Raji (cell line): Measurements from ENCODE around the gene KCNAB1.
A peak's percentile ranks its signal among the peaks of the same experiment; 100 is the strongest.

Experiments
- POLR2A ChIP-seq: IDR thresholded peaks from 2 replicates; pipeline ENCODE4 v1.6.1; 2011; ENCODE audit warnings: low read depth, low read length, control low read depth; ENCODE audit not compliant: insufficient read depth

KCNAB1 gene

GRCh38 chr3:156536524-156537316, 416.3 kb downstream of the KCNAB1 start:
- TF ChIP-seq POLR2A = no peak

DNA sequence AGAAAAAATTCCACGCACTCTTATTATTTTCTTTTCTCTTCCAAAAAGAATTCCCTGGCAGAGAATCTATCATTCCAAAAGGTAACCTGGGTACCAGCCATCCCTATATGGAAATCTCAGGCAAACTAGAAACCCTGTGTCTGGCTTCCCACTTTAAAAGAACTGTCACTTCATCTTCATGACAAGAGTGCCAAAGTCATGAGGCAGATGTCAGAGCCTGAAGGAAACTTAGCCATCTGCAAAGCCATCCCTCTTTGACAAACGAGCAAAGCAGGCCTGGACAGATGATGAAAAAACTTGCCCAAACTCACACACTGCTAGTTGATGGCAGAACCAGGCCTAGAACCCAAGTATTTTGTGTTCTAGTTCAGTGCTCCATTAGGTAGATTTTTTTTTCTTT, 418.7 kb downstream of the KCNAB1 start:
- TF ChIP-seq POLR2A = no peak

- TF ChIP-seq POLR2A = no peak
Measured at GRCh38 chr3:156539802-156540201, 419.4 kb downstream of the KCNAB1 start.

DNA sequence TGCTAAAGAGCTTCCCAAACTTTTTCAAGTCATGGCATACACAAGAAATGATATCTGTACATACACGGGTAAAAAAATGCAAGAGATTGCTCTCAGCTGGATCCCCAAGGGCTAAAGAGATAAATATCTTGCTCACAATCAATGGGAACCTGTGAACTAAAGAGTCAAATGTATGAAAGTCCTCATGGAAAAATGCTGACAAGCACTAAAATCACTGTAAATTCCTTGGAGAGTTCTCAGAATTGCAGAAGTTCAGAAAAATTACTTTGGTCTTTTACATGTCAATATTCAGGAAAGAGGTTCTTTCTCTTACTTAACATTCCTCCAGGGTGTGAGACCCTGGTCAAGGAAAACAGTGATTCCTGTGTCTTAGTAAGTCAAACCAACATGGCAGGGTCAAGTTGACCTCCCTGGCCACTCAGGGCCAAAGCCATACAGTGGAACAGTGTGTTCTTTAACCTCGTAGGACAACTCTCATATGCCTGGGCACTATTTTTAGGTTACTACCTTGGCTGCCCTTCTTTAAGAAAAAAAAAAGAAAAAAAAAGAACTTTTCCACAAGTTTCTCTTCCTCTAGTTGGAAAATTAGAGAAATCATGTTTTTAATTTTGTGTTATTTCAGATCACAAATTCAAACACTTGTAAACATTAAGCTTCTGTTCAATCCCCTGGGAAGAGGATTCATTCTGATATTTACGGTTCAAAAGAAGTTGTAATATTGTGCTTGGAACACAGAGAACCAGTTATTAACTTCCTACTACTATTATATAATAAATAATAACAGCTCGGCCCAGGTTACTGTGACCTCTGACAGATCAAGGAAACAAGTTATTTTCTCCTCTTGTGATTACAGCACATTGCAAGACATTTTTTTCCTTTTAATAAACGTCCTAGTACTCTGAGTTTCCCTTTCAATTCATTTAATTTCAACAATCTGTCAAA, 422.0 kb downstream of the KCNAB1 start:
- no peak for TF ChIP-seq POLR2A

DNA sequence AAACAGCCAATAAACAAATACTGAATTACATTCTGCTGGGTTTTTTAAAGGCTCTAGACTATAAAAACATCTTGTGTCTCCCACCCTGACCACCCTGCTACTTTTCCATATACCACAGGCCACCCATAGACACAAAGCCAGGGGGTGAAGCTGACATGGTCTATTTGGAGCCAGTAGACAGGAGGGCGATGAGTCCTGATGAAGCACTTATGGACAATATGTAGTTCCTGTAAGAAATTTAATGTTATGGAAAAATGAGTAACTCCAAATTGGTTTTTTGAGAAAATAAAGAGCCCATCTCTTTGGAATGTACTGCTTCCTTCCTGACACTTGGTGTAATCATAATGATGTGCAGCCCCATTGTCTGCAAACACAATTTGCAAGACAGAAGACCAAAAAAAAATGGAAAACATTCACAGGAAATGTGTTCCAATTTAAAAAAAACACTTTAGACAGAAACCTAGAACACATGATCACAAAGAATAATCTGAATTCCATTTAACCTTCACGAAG, 422.7 kb downstream of the KCNAB1 start:
- TF ChIP-seq POLR2A = no peak

DNA sequence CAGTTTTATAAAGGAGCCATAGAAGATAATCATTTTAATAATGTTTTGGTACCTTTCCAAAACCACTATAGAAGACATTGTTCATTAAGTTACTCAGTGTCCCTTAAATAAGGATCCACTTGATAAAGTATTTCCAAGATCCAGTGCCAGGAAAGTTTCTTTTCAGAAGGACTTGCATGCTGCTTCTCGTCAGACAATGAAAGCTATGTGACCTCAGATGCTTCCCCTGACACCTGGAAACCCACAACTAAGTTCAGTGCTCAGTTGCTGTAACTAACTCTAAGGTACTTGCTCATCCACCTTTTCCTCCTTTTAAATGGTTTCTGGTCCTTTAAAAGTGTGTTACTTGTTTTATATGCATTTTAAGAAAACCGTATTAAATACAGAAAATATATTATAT, 427.3 kb downstream of the KCNAB1 start:
- TF ChIP-seq POLR2A = no peak

DNA sequence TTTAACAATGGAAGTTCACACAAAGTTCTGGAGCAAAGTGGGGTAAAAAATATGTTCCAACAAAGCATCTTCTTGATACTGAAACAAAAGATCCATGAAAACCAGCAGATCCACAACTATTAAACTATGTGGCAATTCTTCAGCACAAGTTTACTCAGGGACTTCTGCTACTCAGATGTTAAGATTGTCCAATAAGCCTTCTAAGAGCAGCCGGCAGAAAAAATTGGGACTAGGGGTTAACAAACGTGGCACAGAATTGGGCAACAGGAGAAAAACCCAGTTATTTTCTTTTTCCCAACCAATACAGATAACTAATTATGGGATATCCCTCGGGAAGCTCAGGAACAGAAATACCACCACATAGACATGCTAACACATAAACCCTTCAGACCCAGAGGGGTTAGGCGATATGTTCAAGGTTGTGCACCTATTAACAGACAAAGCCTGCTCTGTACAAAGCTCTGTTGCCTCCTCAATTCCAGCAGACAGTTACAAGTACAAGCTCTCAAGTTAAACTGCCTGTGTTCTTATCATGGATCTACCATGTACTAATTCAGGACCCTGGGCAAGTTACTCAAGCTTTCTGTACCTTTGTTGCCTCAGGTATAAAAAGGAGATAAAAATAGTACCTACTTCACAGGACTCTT, 427.8 kb downstream of the KCNAB1 start:
- no peak for TF ChIP-seq POLR2A

DNA sequence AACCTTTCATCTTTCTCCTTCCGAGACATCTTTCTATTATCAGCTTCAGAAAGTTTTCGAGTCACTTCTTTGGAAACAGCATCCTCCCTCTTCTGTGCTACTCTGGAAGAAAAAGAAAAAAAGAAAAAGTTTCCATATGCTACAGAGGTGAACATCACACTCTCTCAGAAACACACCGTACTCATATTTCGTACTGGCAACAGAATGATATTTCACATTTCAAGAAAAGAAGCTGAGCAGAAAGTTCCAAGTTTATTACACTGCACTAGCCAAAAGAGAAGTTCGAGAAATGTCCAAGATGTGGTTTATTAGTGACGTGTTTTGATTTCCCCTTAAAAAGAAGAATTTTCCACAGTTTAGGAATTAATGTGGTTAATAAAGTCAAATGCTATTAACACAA, 428.5 kb downstream of the KCNAB1 start:
- TF ChIP-seq POLR2A = no peak

GRCh38 chr3:156551261-156551660, 430.9 kb downstream of the KCNAB1 start:
- TF ChIP-seq POLR2A = no peak

GRCh38 chr3:156551746-156552145, 431.4 kb downstream of the KCNAB1 start:
- TF ChIP-seq POLR2A = no peak

DNA sequence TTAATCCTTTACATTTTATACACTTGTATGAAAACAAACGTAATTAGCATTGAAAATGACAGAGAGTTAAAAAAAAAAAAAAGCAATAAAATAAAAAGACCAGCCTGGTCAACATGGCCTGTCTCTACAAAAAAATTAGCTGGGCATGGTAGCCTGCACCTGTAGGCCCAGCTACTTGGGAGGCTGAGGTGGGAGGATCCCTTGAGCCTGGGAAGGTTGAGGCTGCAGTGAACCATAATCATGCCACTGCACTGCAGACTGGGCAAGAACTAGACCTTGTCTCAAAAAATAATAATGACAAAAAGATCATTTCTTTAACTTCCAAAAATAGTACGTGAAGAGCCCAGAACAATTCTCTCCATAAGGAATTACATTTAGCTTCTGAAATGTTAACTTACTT, 432.6 kb downstream of the KCNAB1 start:
- no peak for TF ChIP-seq POLR2A

GRCh38 chr3:156553705-156554356, 433.5 kb downstream of the KCNAB1 start:
- TF ChIP-seq POLR2A = no peak

DNA sequence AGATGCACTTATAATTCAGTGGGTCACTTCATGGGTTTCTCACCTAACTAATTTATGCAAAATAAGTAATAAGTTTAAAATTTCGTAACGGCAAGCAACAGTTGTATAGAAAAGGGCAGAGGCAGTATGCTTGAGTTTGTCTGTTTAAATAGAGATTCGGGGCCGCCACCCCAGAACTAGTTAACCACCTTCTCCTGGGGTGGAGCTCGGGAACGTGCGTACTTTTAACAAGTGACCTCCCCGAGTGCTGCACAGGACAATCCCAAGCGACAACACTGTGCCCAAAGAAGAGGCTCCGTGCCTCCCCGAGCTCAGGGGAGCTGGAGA, 434.1 kb downstream of the KCNAB1 start:
- TF ChIP-seq POLR2A = no peak

DNA sequence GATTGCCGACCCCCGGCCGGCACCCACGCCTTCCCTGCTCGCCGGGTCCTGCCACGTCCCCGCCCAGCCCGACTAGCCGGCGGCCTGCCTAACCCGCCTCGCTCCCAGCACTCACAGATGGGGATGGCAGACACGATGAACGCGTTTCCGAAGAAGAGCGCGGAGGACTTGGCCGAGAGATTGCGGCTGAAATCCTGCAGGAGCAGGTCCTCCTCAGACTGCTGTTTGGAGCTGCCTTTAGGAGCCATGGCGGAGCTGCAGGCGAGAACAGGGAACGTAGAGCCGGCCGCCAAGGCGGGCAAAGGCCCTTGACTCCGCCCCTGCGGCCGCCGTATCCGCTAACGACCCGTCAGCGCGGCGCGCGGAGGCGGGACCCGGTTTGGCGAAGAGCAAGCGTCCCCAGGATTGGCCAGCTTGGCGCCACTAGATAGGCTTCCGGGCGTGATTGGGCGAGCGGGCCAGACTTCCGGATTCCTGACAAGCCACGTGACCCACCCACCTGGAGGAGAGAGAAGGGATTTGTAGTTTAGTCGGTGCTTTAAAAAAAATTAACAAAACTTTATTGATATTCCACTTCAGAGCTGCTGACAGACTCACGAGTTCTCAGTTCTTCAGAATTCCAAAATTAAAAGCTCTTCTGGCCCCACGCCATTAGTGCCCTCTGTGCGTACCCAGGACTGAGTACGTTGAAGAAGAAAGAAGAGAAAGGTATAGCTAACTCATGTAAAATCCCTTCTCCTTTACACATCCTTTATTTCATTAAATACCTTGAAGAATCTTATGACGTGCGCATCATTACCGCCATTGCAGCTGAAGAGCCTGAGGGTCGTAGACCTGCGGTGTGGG, 434.7 kb downstream of the KCNAB1 start, which contains the start of gene SSR3:
Gene SSR3 (minus strand): TSS at position 276 of the 846 bp plus-strand sequence. CDS start 28 bp downstream, at position 248.
- peak; percentile 92 for TF ChIP-seq POLR2A
